Esophagus muscularis mucosa (tissue), 4 donors: Measurements from ENCODE around the gene UBN2. TPM values are rescaled to one million over a fixed set of nuclear protein-coding genes. Genes with fewer than 3 reads are reported as not detected.
"Not testable (repeated sequence)": the region's sequence is repeated elsewhere in the genome, so short reads cannot be mapped to it uniquely, and the experiment has no call there.

Experiments used
- DNase-seq: peaks from one replicate; pipeline ENCODE4 v3.0.0-alpha.2; 2017; ENCODE audit errors: extremely low spot score
- H3K27ac ChIP-seq, 4 donors: fragments of 200-600 bp; sonication (generic); replicated peaks in 1 of 4; 1 replicate in 3 of 4; 2 replicates in 1 of 4; pipeline ENCODE4 v1.5.1; 2016 to 2019; ENCODE audit warnings: mild to moderate bottlenecking in 1 of 4
- H3K27me3 ChIP-seq, 4 donors: fragments of 200-600 bp; sonication (generic); one replicate each; pipeline versions ENCODE4 v1.5.1 to v1.6.0; 2016 to 2019
- H3K36me3 ChIP-seq, 4 donors: fragments of 200-600 bp; sonication (generic); one replicate each; pipeline ENCODE4 v1.5.1; 2016 to 2019
- H3K4me1 ChIP-seq, 4 donors: fragments of 200-600 bp; sonication (generic); one replicate each; pipeline ENCODE4 v1.5.1; 2016 to 2019
- H3K4me3 ChIP-seq, 4 donors: fragments of 200-600 bp; sonication (generic); 1 replicate in 2 of 4; 2 replicates in 2 of 4; pipeline ENCODE4 v1.5.1; 2016 to 2019; ENCODE audit warnings: mild to moderate bottlenecking in 4 of 4, moderate library complexity in 1 of 4
- H3K9me3 ChIP-seq, 4 donors: fragments of 200-600 bp; sonication (generic); 1 replicate in 3 of 4; 2 replicates in 1 of 4; pipeline ENCODE4 v1.5.1; 2016 to 2019
- EP300 ChIP-seq: sonication (generic); formaldehyde crosslinking; IDR thresholded peaks from one replicate; pipeline ENCODE4 v1.6.1; 2017; ENCODE audit warnings: antibody characterized with exemption
- POLR2A ChIP-seq: fragments of 450-650 bp; IDR thresholded peaks from one replicate; pipeline ENCODE4 v1.6.1; 2017; ENCODE audit warnings: antibody characterized with exemption, moderate library complexity, mild to moderate bottlenecking, low read depth
- POLR2AphosphoS5 ChIP-seq, 2 donors: sonication (generic); formaldehyde crosslinking; IDR thresholded peaks; one replicate each; pipeline ENCODE4 v1.6.1; 2017; ENCODE audit warnings: antibody characterized with exemption in 2 of 2
- WGBS: methylation state at CpG from one replicate; pipeline ENCODE4 v1.1.5; 2018; 5-methylcytosine and 5-hydroxymethylcytosine counted together
- intact Hi-C: fragments of 100-400 bp; cut with DNase I; formaldehyde crosslinking; loops from one replicate; pipeline ENCODE4 v1.15.1; 2023
- total RNA-seq, 4 donors: library from RNA; depleted of rRNA; stranded (reverse); fragments of >200 nt; gene quantifications; one replicate each; pipeline versions ENCODE4 v1.1.0 to v1.2.1, GENCODE V29; 2016
- TF ChIP-seq, protein P1 (sequence below), 3 experiments: fragments of 200-600 bp in 2 of 3; fragments of 450-650 bp in 1 of 3; sonication (generic) in 2 of 3; IDR thresholded peaks; one replicate each; pipeline ENCODE4 v1.5.1; 2017 to 2019; ENCODE audit warnings: antibody characterized with exemption in 3 of 3, mild to moderate bottlenecking in 2 of 3, moderate library complexity in 1 of 3

UBN2 gene
- total RNA-seq, 4 donors from 2014 or later: 8.9 to 15.0 (median 10.8) TPM

DNA sequence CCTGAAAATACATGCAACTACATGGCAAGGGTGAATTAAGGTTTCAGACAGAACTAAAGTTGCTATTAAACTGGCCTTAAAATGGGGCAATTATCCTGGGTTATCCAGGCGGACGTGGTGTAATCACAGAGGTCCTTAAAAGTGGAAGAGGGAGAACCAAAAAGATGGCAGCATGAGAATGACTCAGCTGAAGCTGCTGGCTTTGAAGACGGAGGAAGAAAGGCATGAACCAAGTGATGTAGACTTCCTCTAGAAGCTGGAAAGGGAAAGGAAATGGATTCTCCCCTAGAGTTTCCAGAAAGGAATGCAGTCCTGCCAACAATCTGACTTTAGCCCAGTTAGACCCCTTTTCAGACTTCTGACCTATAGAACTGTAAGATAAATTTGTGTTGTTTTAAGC lies 27.0 kb upstream of the UBN2 start:
- Histone ChIP-seq H3K36me3 (peaks cover 0 to 5% (median 0%) of the 10 kb centered on the region in 4 donors), H3K27me3 (no peaks in the 10 kb centered on the region), H3K4me1 (no peaks in the 10 kb centered on the region), H3K4me3 (no peak overlapping the region), H3K9me3 (peaks cover 0 to 25% (median 24%) of the 10 kb centered on the region in 4 donors), H3K27ac (no peak overlapping the region)
- 70% methylated on average over 3 of the region's 3 CpGs for WGBS
- intact Hi-C loops: no loop called here
- TF ChIP-seq EP300: no peak
- DNase-seq: no peak

DNA sequence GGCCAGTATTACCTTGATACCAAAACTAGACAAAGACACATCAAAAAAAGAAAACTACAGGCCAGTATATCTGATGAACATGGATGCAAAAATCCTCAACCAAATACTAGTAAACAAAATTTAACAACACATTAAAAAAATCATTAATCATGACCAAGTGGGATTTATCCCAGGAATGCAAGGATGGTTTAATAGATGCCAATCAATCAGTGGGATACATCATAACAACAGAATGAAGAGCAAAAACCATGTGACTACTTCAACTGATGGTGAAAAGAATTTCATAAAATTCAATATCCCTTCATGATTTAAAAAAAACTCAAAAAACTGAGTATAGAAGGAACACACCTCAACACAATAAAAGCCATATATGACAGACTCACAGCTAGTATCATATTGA lies 25.2 kb upstream of the UBN2 start:
- H3K4me3 ChIP-seq: no peak overlapping the region
- no peaks in the 10 kb centered on the region for H3K4me1 ChIP-seq
- peaks cover 0 to 5% (median 0%) of the 10 kb centered on the region in 4 donors for H3K36me3 ChIP-seq
- no peaks in the 10 kb centered on the region for H3K27me3 ChIP-seq
- no peak for DNase-seq
- H3K9me3 ChIP-seq: peaks cover 0 to 25% (median 24%) of the 10 kb centered on the region in 4 donors
- intact Hi-C loops: no loop called here
- TF ChIP-seq, protein P1, sequence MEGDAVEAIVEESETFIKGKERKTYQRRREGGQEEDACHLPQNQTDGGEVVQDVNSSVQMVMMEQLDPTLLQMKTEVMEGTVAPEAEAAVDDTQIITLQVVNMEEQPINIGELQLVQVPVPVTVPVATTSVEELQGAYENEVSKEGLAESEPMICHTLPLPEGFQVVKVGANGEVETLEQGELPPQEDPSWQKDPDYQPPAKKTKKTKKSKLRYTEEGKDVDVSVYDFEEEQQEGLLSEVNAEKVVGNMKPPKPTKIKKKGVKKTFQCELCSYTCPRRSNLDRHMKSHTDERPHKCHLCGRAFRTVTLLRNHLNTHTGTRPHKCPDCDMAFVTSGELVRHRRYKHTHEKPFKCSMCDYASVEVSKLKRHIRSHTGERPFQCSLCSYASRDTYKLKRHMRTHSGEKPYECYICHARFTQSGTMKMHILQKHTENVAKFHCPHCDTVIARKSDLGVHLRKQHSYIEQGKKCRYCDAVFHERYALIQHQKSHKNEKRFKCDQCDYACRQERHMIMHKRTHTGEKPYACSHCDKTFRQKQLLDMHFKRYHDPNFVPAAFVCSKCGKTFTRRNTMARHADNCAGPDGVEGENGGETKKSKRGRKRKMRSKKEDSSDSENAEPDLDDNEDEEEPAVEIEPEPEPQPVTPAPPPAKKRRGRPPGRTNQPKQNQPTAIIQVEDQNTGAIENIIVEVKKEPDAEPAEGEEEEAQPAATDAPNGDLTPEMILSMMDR (IDR thresholded peaks at IDR 0.05): no peak
- TF ChIP-seq EP300: no peak
- TF ChIP-seq POLR2AphosphoS5 (IDR thresholded peaks at IDR 0.05): no peak
- TF ChIP-seq POLR2A: no peak
- no peak overlapping the region for H3K27ac ChIP-seq

DNA sequence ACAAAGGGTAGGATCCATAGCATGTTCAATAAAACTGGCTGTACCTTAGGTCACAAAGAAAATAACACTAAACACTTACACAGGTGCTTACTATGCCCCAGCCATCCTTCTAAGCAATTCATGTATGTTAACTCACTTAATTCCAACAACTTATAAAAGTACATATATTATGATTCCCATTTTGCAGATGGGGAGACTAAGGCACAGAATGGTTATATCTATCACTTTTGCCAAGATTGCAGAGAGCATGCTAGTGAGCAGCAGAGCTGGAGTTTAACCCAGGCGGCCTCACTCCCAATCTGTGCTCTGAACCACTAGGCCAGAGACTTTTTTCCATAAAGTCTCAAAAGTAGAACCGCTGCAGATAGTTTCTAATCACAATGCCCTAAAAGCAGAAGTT lies 18.9 kb upstream of the UBN2 start:
- no peaks in the 10 kb centered on the region for H3K27me3 ChIP-seq
- H3K4me3 ChIP-seq: no peak overlapping the region
- peaks cover 0 to 8% (median 2%) of the 10 kb centered on the region in 4 donors for H3K9me3 ChIP-seq
- no peaks in the 10 kb centered on the region for H3K36me3 ChIP-seq
- WGBS: 97% methylated on average over 2 of the region's 2 CpGs
- intact Hi-C loops: no loop called here
- no peaks in the 10 kb centered on the region for H3K4me1 ChIP-seq
- TF ChIP-seq EP300: no peak
- TF ChIP-seq, protein P1 (IDR thresholded peaks at IDR 0.05): no peak
- no peak for TF ChIP-seq POLR2AphosphoS5 (IDR thresholded peaks at IDR 0.05)
- TF ChIP-seq POLR2A: no peak
- no peak overlapping the region for H3K27ac ChIP-seq
- DNase-seq: no peak

DNA sequence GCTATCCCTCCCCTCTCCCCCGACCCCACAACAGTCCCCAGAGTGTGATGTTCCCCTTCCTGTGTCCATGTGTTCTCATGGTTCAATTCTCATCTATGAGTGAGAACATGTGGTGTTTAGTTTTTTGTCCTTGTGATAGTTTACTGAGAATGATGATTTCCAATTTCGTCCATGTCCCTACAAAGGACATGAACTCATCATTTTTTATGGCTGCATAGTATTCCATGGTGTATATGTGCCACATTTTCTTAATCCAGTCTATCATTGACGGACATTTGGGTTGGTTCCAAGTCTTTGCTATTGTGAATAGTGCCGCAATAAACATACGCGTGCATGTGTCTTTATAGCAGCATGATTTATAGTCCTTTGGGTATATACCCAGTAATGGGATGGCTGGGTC lies 17.5 kb upstream of the UBN2 start:
- DNase-seq, H3K27ac ChIP-seq, H3K36me3 ChIP-seq, H3K27me3 ChIP-seq, H3K9me3 ChIP-seq, H3K4me3 ChIP-seq, H3K4me1 ChIP-seq, intact Hi-C loops: not testable (repeated sequence)
- WGBS: 84% methylated on average over 6 of the region's 6 CpGs

DNA sequence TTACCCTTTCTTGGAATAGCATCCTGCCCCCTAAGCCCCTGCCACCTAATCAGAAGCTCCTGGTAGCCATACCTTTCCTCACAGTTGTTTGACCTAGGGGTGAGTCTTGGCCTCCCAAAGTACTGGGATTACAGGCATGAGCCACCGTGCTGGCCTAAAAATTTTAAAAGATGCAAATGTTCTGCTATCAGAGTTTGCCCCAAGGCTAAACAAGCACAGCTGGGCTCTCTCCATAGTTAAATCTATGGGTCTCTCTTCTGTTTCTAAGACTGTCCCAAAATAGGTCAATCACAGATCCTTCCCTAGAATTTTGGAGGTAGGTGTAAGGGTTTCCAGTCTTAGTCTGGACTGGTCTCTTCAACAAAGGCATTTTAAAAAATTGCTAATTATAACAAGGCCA lies 12.9 kb upstream of the UBN2 start:
- TF ChIP-seq POLR2A: no peak
- TF ChIP-seq, protein P1 (IDR thresholded peaks at IDR 0.05): no peak
- TF ChIP-seq POLR2AphosphoS5 (IDR thresholded peaks at IDR 0.05): no peak
- WGBS: 80% methylated on average over 1 of the region's 1 CpG
- intact Hi-C loops: no loop called here
- no peak overlapping the region for H3K27ac ChIP-seq
- no peaks in the 10 kb centered on the region for H3K9me3 ChIP-seq
- no peaks in the 10 kb centered on the region for H3K36me3 ChIP-seq
- no peak overlapping the region for H3K4me3 ChIP-seq
- no peak for DNase-seq
- no peaks in the 10 kb centered on the region for H3K4me1 ChIP-seq
- peaks cover 0 to 3% (median 0%) of the 10 kb centered on the region in 4 donors for H3K27me3 ChIP-seq

DNA sequence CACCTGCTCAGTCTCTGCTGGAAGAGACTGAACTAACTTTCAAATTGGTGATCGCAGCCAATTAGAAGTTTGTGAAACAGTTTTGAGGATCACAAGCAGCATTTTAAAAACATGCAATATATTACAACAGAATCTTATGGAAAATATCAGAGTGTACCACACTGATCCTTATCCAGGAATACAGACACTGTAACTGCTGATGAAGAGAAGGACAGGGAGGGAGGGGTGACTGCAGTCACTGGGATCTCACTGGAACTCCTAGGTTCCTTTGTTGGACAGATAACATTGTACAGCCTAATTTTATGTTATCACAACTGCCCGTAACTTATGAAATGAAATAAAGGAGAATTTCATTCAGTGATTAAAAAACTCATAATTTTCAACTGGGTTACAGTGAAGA lies 6.8 kb upstream of the UBN2 start:
- H3K9me3 ChIP-seq: no peaks in the 10 kb centered on the region
- no peaks in the 10 kb centered on the region for H3K36me3 ChIP-seq
- intact Hi-C loops: loop anchor here (10.0 kb wide), 1 partner anchor 89 kb away; a partner anchor contains a TSS
- no peak for TF ChIP-seq EP300
- TF ChIP-seq POLR2A: no peak
- no peak for DNase-seq
- no peaks in the 10 kb centered on the region for H3K4me1 ChIP-seq
- no peaks in the 10 kb centered on the region for H3K27me3 ChIP-seq
- H3K4me3 ChIP-seq: no peak overlapping the region
- WGBS: 91% methylated on average over 2 of the region's 2 CpGs
- no peak overlapping the region for H3K27ac ChIP-seq

DNA sequence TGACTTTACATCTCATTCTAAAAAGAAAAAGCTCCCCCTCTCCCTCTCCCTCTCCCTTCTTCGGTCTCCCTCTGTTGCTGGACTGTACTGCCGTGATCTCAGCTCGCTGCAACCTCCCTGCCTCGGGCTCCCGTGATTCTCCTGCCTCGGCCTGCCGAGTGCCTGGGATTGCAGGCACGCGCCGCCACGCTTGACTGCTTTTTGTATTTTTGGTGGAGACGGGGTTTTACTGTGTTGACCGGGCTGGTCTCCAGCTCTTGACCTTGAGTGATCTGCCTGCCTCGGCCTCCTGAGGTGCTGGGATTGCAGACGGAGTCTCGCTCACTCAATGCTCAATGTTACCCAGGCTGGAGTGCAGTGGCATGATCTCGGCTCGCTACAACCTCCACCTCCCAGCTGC lies 6.2 kb upstream of the UBN2 start:
- not testable (repeated sequence) for H3K4me1 ChIP-seq, H3K4me3 ChIP-seq, H3K9me3 ChIP-seq, DNase-seq, H3K27ac ChIP-seq, H3K27me3 ChIP-seq, H3K36me3 ChIP-seq
- intact Hi-C loops: loop anchor here (10.0 kb wide), 1 partner anchor 90 kb away; a partner anchor contains a TSS
- WGBS: 96% methylated on average over 16 of the region's 18 CpGs

DNA sequence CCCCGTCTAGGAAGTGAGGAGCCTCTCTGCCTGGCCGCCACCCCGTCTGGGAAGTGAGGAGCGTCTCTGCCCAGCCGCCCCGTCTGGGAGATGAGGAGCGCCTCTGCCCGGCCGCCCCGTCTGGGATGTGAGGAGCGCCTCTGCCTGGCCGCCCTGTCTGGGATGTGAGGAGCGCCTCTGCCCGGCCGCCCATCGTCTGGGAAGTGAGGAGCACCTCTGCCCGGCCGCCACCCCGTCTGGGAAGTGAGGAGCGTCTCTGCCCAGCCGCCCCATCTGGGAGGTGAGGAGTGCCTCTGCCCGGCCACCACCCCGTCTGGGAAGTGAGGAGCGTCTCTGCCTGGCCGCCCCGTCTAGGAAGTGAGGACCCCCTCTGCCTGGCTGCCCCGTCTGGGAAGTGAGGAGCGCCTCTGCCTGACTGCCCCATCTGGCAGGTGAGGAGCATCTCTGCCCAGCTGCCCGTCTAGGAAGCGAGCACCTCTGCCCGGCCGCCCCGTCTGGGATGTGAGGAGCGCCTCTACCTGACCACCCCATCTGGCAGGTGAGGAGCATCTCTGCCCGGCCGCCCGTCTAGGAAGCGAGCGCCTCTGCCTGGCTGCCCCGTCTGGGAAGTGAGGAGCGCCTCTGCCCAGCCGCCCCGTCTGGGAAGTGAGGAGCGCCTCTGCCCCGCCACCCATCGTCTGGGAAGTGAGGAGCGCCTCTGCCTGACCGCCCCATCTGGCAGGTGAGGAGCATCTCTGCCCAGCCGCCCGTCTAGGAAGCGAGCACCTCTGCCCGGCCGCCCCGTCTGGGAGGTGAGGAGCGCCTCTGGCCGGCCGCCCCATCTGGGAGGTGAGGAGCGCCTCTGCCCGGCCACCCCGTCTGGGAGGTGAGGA lies 5.5 kb upstream of the UBN2 start:
- H3K9me3 ChIP-seq, DNase-seq, H3K27me3 ChIP-seq, H3K27ac ChIP-seq, H3K4me1 ChIP-seq, H3K4me3 ChIP-seq, H3K36me3 ChIP-seq: not testable (repeated sequence)
- 93% methylated on average over 54 of the region's 60 CpGs for WGBS
- intact Hi-C loops: loop anchor here (10.0 kb wide), 1 partner anchor 91 kb away; a partner anchor contains a TSS

DNA sequence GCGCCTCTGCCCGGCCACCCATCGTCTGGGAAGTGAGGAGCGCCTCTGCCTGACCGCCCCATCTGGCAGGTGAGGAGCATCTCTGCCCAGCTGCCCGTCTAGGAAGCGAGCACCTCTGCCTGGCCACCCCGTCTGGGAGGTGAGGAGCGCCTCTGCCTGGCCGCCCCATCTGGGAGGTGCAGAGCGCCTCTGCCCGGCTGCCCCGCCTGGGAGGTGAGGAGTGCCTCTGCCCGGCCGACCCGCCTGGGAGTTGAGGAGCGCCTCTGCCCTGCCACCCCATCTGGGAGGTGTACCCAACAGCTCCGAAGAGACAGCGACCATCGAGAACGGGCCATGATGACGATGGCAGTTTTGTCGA lies 4.9 kb upstream of the UBN2 start:
- intact Hi-C loops: loop anchor here (10.0 kb wide), 1 partner anchor 91 kb away; a partner anchor contains a TSS
- 94% methylated on average over 14 of the region's 23 CpGs for WGBS
- not testable (repeated sequence) for H3K27me3 ChIP-seq

More for the DNA sequence above, 4.9 kb upstream of the UBN2 start:
- not testable (repeated sequence) for H3K4me3 ChIP-seq, DNase-seq, H3K27ac ChIP-seq, H3K9me3 ChIP-seq, H3K4me1 ChIP-seq, H3K36me3 ChIP-seq
